HG03175 (cell line): ENCODE measurements around the gene ECI1.

Experiments used
- ATAC-seq: cut with Tn5 transposase; IDR thresholded peaks from one replicate; pipeline ENCODE4 v1.9.1; 2021; ENCODE audit warnings: mild to moderate bottlenecking, moderate library complexity; ENCODE audit not compliant: unreplicated experiment

The ECI1 gene

DNA sequence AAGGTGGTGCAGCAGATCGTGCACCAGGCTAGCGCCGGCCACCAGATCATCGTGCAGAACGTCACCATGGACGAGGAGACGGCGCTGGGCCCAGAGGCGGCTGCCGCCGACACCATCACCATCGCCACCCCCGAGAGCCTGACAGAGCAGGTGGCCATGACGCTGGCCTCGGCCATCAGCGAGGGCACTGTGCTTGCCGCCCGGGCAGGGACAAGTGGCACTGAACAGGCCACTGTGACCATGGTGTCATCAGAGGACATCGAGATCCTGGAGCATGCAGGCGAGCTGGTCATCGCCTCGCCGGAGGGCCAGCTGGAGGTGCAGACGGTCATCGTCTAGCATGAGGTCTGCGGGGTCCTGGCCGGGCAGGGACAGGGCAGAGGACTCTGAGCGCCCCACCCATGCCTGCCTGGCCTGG is 16.1 kb downstream of the ECI1 start:
- ATAC-seq = no peak

GRCh38 chr16:2234813-2235170 is 16.6 kb downstream of the ECI1 start:
- ATAC-seq = no peak

DNA sequence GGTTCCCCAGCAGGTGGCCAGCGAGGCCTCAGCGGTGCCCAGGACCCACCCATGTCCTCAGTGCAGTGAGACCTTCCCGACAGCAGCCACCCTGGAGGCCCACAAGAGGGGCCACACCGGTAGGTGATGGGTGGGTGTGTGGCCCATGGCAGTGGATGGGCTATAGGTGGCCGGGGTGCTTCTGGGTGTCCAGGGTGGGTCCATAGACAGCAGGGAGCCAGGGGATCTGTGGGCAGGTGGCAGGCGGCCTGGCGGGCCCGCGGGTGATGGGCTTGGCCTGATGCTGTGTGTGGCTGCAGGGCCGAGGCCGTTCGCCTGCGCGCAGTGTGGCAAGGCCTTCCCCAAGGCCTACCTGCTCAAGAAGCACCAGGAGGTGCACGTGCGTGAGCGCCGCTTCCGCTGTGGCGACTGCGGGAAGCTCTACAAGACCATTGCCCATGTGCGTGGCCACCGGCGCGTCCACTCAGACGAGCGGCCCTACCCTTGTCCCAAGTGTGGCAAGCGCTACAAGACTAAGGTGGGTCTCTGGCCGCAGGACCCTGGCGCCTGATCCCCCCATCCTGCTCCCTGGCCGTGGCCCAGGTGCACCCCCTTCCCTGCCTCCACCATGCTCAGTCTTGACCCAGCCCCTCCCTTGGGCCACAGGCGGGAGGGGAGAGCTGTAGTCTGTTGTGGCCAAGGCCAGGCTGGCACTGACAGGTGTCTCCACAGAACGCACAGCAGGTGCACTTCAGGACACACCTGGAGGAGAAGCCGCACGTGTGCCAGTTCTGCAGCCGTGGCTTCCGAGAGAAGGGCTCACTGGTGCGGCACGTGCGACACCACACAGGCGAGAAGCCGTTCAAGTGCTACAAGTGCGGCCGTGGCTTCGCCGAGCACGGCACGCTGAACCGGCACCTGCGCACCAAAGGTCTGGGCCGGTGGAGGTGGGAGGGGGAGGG is 17.2 kb downstream of the ECI1 start:
- ATAC-seq = no peak

- no peak for ATAC-seq
These were observed 18.2 kb downstream of the ECI1 start for GRCh38 chr16:2233046-2233775.

DNA sequence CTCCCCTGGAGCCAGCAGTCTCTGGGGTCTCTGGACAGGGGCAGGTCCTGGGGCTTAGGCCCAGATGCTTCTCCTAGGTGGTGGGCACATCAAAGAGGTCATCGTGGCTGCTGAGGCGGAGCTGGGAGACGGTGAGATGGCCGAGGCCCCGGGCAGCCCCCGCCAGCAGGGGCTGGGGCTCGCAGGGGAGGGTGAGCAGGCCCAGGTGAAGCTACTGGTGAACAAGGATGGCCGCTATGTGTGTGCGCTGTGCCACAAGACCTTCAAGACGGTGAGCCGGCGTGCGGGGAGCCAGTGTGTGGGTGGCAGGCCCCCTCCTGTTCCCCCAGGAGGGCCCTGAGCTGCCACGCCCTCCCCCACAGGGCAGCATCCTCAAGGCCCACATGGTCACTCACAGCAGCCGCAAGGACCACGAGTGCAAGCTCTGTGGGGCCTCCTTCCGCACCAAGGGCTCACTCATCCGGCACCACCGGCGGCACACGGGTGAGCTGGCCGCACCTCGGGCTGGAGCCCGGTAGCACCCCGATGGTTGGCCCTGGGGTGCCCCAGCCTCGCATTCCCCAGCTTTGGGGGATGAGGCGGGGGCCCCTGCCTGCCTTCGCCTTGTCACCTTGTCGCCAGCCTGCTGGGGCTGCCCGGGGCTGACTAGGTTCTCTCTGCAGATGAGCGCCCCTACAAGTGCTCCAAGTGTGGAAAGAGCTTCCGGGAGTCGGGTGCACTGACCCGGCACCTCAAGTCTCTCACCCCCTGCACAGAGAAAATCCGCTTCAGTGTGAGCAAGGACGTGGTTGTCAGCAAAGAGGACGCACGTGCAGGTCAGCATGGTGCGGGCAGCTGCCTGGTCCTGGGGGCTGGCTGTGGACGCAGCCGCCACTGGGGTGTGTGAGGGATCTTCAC is 19.0 kb downstream of the ECI1 start:
- no peak for ATAC-seq

DNA sequence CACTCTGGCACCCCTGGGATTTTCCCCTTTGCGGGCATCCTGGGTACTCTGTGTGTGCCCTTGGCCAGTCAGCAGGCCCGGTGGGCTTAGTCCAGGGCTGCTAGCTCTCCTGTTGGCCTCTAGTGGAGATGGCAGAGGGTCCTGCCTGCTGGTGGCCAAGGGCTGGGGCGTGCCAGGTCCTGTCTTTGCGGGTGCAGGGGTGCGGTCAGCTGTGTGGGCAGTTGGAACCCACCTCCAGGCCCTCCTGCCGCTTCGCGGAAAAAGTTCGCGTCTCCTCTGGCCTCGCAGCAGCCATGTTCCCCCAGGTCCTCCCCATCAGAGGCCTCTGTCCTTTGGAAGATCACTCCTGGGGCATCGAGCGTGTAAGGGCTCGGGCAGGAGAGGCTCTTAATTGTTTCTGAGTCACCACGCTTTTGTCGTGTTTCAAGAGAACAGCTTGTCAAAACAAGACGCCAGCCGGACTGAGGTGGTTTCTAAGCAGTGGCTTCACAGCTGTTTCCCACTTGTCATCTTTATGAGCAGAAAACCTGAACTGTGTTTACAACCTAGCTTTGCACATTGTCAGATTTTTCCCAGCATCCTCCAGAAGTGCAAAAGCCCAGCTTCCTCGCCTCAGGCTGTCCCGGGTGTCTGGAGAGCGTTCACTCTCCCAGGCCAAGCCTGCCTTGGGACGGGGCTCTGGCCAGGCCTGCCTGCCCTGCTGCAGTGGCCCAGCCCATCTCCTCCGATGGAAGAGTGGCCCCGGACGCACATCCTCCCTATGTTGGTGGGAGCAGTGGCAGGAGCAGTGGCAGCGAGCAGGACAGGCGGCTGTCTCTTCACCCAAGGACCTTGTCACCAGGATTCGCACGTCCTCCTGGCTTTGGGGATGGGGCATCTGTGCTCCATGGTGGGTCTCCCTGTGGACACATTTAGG is 20.1 kb downstream of the ECI1 start:
- no peak for ATAC-seq

DNA sequence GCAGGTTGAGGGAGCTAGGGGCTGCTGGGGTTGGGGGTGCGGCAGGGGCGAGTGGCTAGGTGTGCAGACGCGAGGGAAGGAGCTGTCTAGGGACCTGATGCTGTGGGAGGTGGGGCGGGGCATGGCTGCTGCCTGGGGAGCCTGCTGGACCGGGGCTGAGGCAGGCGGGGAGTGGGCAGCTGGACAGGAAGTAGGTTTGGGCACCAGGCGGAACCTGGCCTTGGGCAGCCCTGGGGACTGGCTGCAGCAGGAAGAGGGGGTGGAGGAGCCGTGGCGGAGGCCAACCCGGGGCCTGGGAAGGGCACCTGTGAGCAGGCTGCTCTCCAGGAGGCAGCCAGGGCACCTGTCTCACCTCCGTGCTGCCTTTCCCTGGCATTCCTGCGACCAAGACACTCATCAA is 21.0 kb downstream of the ECI1 start:
- ATAC-seq = no peak

- no peak for ATAC-seq
These were observed 21.6 kb downstream of the ECI1 start for GRCh38 chr16:2229632-2230250.

GRCh38 chr16:2229091-2229490 is 22.3 kb downstream of the ECI1 start:
- no peak for ATAC-seq

- ATAC-seq = no peak
These were observed 23.1 kb downstream of the ECI1 start for GRCh38 chr16:2228161-2228824.

DNA sequence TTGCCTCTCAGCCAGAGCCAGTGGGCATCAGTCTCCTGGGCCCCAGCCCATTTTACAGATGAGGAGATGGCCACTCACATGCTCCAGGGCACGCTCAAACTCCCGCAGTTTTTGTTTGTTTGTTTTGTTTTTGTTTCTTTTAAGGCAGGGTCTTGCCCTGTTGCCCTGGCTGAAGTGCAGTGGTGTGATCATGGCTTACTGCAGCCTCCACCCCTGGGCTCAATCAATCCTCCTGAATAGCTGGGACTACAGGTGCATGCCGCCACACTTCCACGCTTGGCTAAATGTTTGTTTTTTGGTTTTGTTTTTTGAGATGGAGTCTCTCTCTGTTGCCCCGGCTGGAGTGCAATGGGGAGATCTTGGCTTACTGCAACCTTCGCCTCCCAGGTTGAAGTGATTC is 24.5 kb downstream of the ECI1 start:
- ATAC-seq = no peak

GRCh38 chr16:2226245-2226793 is 25.1 kb downstream of the ECI1 start:
- no peak for ATAC-seq

GRCh38 chr16:2223942-2224486 is 27.4 kb downstream of the ECI1 start:
- peak; percentile 14 for ATAC-seq

GRCh38 chr16:2223221-2223941 is 28.0 kb downstream of the ECI1 start, which contains the start of gene E4F1:
TSS of gene E4F1 (plus strand) at chr16:2223591. CDS start at chr16:2223614, 23 bp downstream.
- peak; percentile 98 for ATAC-seq

DNA sequence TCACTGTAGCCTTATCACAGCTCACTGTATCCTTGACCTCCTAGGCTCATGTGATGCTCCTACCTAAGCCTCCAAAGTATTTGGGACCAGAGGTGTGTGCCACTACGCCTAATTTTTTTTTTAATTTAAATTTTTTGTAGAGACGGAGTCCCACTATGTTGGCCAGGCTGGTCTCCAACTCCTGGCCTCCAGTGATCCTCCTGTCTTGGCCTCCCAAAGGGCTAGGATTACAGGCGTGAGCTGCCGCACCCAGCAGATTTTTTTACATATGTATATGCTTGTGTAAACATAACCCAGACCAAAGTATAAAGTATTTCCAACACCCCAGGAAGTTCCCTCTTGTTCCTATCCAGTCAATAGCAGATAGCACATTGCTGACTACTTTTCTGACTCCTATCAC is 35.1 kb downstream of the ECI1 start:
- ATAC-seq = no peak

DNA sequence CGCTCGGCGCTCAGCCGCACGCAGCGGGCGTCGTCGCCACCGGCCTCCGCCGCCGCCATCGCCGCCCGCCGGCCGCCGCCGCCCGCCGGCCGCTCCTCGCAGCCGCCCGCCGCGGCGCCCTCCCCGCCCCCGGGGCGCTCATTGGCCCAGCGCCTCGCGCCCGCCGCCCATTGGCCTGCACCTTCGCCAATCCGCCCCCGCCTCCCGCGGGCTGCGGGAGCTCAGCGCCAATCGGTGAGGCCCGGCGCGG is 36.7 kb downstream of the ECI1 start, which contains the start of gene PGP:
Gene PGP (minus strand): TSS at position 122 of the 250 bp plus-strand sequence. CDS start 63 bp downstream, at position 59.
- ATAC-seq = peak; percentile 89

DNA sequence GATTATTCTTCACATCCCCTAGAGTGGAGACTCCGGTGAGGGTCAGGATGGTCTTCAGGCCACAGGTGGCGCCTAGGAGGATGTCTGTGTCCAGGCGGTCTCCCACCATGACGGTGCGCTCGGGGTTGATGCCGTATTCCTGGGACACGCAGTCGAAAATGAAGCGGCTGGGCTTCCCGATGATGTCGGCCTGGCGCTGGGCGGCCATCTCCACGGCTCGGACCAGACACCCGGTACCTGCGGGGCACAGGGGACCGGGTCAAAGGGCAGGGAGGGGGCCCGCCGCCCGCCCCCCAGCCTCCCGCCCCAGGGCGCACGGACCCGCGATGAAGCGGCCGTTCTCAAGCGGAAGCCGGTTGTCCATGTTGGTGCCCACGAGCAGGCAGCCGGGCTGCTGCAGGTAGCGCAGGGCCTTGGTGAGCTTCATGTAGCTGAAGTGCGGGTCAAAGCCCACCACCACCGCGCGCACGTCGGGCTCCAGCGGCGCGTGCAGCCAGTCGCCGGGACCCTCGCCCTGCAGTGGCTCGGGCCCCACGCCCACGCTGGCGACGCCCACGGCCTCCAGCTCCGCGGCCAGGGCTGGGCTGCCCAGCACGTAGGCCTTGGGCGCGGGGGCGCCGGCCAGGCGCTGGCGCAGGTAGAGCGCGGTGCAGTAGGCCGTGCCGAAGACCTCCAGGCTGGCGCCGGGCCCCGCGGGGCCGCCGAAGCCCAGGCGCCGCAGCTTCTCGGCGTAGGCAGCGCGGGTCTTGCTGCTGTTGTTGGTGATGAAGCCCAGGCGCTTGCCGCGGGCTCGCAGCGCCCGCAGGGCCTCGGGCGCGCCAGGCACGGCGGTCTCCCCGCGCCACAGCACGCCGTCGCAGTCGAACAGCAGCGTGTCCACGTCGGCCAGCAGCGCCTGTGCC is 37.3 kb downstream of the ECI1 start:
- ATAC-seq = peak; percentile 3
